Adrenal gland (tissue), 12 donors: ENCODE data around the gene SDC3. TPM values are rescaled to one million over a fixed set of nuclear protein-coding genes. Genes with fewer than 3 reads are reported as not detected.

Source experiments
- DNase-seq, 7 donors: peaks; one replicate each; pipeline ENCODE4 v3.0.0-alpha.2; 2019 to 2020
- H3K27ac ChIP-seq, 5 donors: fragments of 200-600 bp; sonication (generic) in 4 of 5; 1 replicate in 3 of 5; 2 replicates in 2 of 5; pipeline versions ENCODE4 v1.5.1 to v1.8.0; 2016 to 2020; ENCODE audit warnings: mild to moderate bottlenecking in 1 of 5
- H3K27me3 ChIP-seq: fragments of 200-600 bp; 2 replicates; pipeline ENCODE4 v1.8.0; 2021
- H3K36me3 ChIP-seq, 2 donors: fragments of 200-600 bp; replicated peaks in 1 of 2; 1 replicate in 1 of 2; 2 replicates in 1 of 2; pipeline versions ENCODE4 v1.5.1 to v1.8.0; 2018 to 2022
- H3K4me1 ChIP-seq, 2 donors: fragments of 200-600 bp; replicated peaks in 1 of 2; 1 replicate in 1 of 2; 2 replicates in 1 of 2; pipeline versions ENCODE4 v1.5.1 to v1.8.0; 2018 to 2021
- H3K4me3 ChIP-seq, 4 donors: fragments of 200-600 bp; sonication (generic) in 3 of 4; one replicate each; pipeline ENCODE4 v1.5.1; 2016 to 2018
- H3K9me3 ChIP-seq, 3 donors: fragments of 200-600 bp; sonication (generic) in 1 of 3; replicated peaks in 1 of 3; 1 replicate in 2 of 3; 2 replicates in 1 of 3; pipeline versions ENCODE4 v1.5.1 to v1.8.0; 2016 to 2021
- CTCF ChIP-seq, 6 experiments: fragments of 450-650 bp in 4 of 6; fragments of 200-600 bp in 2 of 6; sonication (generic) in 1 of 6; IDR thresholded peaks; 1 replicate in 5 of 6; 2 replicates in 1 of 6; pipeline versions ENCODE4 v1.5.1 to v1.8.0; 2016 to 2021; ENCODE audit warnings: antibody characterized with exemption in 6 of 6, mild to moderate bottlenecking in 2 of 6, moderate library complexity in 1 of 6
- POLR2A ChIP-seq, 2 donors: fragments of 450-650 bp; IDR thresholded peaks; one replicate each; pipeline ENCODE4 v1.6.1; 2017; ENCODE audit warnings: antibody characterized with exemption in 2 of 2, mild to moderate bottlenecking in 2 of 2, moderate library complexity in 1 of 2
- WGBS, 4 donors: extraction: QIAGEN DNeasy Blood & Tissue Kit in 2 of 4; methylation state at CpG; one replicate each; pipeline versions ENCODE4 v1.1.5 to v1.1.7; 2013 to 2017; 5-methylcytosine and 5-hydroxymethylcytosine counted together
- intact Hi-C, 2 donors: fragments of 100-400 bp; cut with DNase I; formaldehyde crosslinking; loops; one replicate each; pipeline versions ENCODE4 v1.14.1 to v1.15.0; 2022 to 2023
- polyA plus RNA-seq, 3 donors: library from polyadenylated mRNA; stranded (reverse); fragments of 200-250 nt in 2 of 3; fragments of 350-450 nt in 1 of 3; fragmentation: Illumina TruSeq in 1 of 3; extraction: RNeasy Lipid Tissue Mini Kit (QIAGEN cat#74804) in 1 of 3; gene quantifications; one replicate each; pipeline ENCODE4 v1.2.3, GENCODE V29; 2013 to 2014
- total RNA-seq, 9 donors: library from RNA; depleted of rRNA in 4 of 9; stranded (reverse); fragments of >200 nt in 4 of 9; fragments of 120-200 nt in 1 of 9; fragmentation: NEBNext Ultra II Directional in 1 of 9; extraction: Animal tissue kit (Norgen Biotek cat#: 25700) in 1 of 9; gene quantifications; one replicate each; pipeline versions ENCODE4 v1.1.0 to v1.2.4, GENCODE V29; 2013 to 2023
- donor health status: healthy with polysubstance abuse.
- donor health status: Bipolar disorder and iron deficiency.
- donor health status: DM: yes; HTN: yes; CAD: no.
- donor health status: DM: no; HTN: no; CAD: no.
- donor health status: DM: no; HTN: no; CAD: no.
- donor health status: DM: yes; HTN: yes; CAD: no.

The SDC3 gene
- total and polyA plus RNA-seq, 12 donors = 40.1 to 536 (median 188) TPM

- Histone ChIP-seq H3K4me1 (peaks cover 0 to 25% of the 10 kb centered on the region in 2 donors), H3K4me3 (no peak overlapping the region), H3K36me3 (no peaks in the 10 kb centered on the region), H3K27ac (no peak overlapping the region), H3K9me3 (no peaks in the 10 kb centered on the region), H3K27me3 (no peaks in the 10 kb centered on the region)
- 68 to 78% (median 76%) methylated on average over 8 to 10 of the region's 10 CpGs for WGBS, 4 donors
- DNase-seq = no peak
- intact Hi-C loops = no loop called here
- TF ChIP-seq CTCF (IDR thresholded peaks at IDR 0.05) = no peak
- no peak for TF ChIP-seq POLR2A (IDR thresholded peaks at IDR 0.05)
Observed at GRCh38 chr1:30845237-30845903, 63.2 kb downstream of the SDC3 start.

- Histone ChIP-seq H3K36me3 (no peaks in the 10 kb centered on the region), H3K9me3 (no peaks in the 10 kb centered on the region), H3K27me3 (no peaks in the 10 kb centered on the region), H3K27ac (no peak overlapping the region), H3K4me3 (no peak overlapping the region), H3K4me1 (peaks cover 0 to 25% of the 10 kb centered on the region in 2 donors)
- no peak for TF ChIP-seq POLR2A (IDR thresholded peaks at IDR 0.05)
- no peak for TF ChIP-seq CTCF (IDR thresholded peaks at IDR 0.05)
- 75 to 81% (median 79%) methylated on average over 5 of the region's 5 CpGs for WGBS, 4 donors
- intact Hi-C loops = no loop called here
- no peak for DNase-seq
Observed at GRCh38 chr1:30844631-30845030, 63.9 kb downstream of the SDC3 start.

- DNase-seq = peak; percentile 82 to 96 (median 91)
- intact Hi-C loops = no loop called here
- H3K9me3 ChIP-seq = no peaks in the 10 kb centered on the region
- peaks cover 0 to 28% of the 10 kb centered on the region in 2 donors for H3K4me1 ChIP-seq
- WGBS, 4 donors = 38 to 50% (median 42%) methylated on average over 6 to 7 of the region's 7 CpGs
- no peaks in the 10 kb centered on the region for H3K27me3 ChIP-seq
- TF ChIP-seq CTCF (IDR thresholded peaks at IDR 0.05) (no peak), POLR2A (IDR thresholded peaks at IDR 0.05) (no peak)
- H3K27ac ChIP-seq = peak overlapping the region in 3 of 5 donors; percentile 29 to 73 (median 36)
- no peak overlapping the region for H3K4me3 ChIP-seq
- H3K36me3 ChIP-seq = no peaks in the 10 kb centered on the region
Observed at GRCh38 chr1:30842697-30843354, 65.7 kb downstream of the SDC3 start.

- Histone ChIP-seq H3K4me1 (peaks cover 0 to 20% of the 10 kb centered on the region in 2 donors), H3K27me3 (no peaks in the 10 kb centered on the region), H3K4me3 (no peak overlapping the region), H3K27ac (no peak overlapping the region), H3K9me3 (no peaks in the 10 kb centered on the region), H3K36me3 (no peaks in the 10 kb centered on the region)
- DNase-seq = peak; percentile 45 to 87 (median 66)
- intact Hi-C loops = no loop called here
- WGBS, 4 donors = 41 to 55% (median 46%) methylated on average over 8 to 10 of the region's 10 CpGs
- TF ChIP-seq POLR2A (IDR thresholded peaks at IDR 0.05) (no peak), CTCF (IDR thresholded peaks at IDR 0.05) (no peak)
Observed at GRCh38 chr1:30840904-30841598, 67.5 kb downstream of the SDC3 start.
